Neutrophil (primary cell): ENCODE measurements around the gene PGM1.

Experiments
- H3K27ac ChIP-seq: fragments of 200-600 bp; sonication (generic); 2 replicates; pipeline ENCODE4 v1.5.1; 2016; ENCODE audit warnings: mild to moderate bottlenecking, moderate library complexity
- H3K27me3 ChIP-seq: fragments of 200-600 bp; sonication (generic); 2 replicates; pipeline ENCODE4 v1.6.0; 2016; ENCODE audit warnings: mild to moderate bottlenecking
- H3K36me3 ChIP-seq: fragments of 200-600 bp; sonication (generic); 2 replicates; pipeline ENCODE4 v1.5.1; 2017
- H3K4me1 ChIP-seq, 2 experiments: fragments of 200-600 bp in 1 of 2; sonication (generic) in 1 of 2; 1 replicate in 1 of 2; 2 replicates in 1 of 2; pipeline versions ENCODE4 v1.5.1 to v1.6.1; 2013 to 2016; ENCODE audit warnings: low read depth in 1 of 2, low read length in 1 of 2, mild to moderate bottlenecking in 1 of 2, moderate library complexity in 1 of 2; ENCODE audit not compliant: control insufficient read depth in 1 of 2, insufficient read depth in 1 of 2
- H3K4me3 ChIP-seq, 2 experiments: fragments of 200-600 bp in 1 of 2; sonication (generic) in 1 of 2; 1 replicate in 1 of 2; 2 replicates in 1 of 2; pipeline ENCODE4 v1.5.1; 2013 to 2016; ENCODE audit warnings: low read depth in 1 of 2, low read length in 1 of 2, mild to moderate bottlenecking in 1 of 2, moderate library complexity in 1 of 2
- H3K9me3 ChIP-seq: fragments of 200-600 bp; sonication (generic); 2 replicates; pipeline ENCODE4 v1.5.1; 2016
- TF ChIP-seq, protein P1 (sequence below): fragments of 200-600 bp; sonication (generic); IDR thresholded peaks from 2 replicates; pipeline ENCODE4 v1.5.1; 2016; ENCODE audit warnings: antibody characterized with exemption

The PGM1 gene

DNA sequence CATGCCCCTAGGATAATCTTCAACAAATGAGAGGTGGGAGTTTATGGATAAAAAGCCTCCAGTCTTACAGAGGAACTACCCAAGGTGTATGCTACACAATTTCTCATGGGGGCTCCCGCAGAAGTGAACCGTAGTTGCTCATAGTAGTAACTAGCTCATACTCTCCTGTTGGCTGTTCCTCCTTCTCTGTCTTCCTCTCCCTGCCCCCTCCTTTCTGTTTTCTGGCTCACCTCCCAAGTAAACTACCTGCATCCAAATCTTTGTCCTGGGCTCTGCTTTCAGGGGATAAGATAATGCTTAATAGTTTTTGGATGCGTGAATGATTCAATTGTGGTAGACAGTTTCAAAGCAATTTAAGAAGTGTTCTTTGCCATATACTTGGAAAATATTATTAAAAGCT, 90.5 kb downstream of the PGM1 start:
- Histone ChIP-seq H3K36me3 (no peaks in the 10 kb centered on the region), H3K9me3 (no peaks in the 10 kb centered on the region), H3K4me1 (no peaks in the 10 kb centered on the region), H3K27me3 (peaks cover 4% of the 10 kb centered on the region), H3K27ac (no peak overlapping the region), H3K4me3 (no peak overlapping the region)
- TF ChIP-seq, protein P1, sequence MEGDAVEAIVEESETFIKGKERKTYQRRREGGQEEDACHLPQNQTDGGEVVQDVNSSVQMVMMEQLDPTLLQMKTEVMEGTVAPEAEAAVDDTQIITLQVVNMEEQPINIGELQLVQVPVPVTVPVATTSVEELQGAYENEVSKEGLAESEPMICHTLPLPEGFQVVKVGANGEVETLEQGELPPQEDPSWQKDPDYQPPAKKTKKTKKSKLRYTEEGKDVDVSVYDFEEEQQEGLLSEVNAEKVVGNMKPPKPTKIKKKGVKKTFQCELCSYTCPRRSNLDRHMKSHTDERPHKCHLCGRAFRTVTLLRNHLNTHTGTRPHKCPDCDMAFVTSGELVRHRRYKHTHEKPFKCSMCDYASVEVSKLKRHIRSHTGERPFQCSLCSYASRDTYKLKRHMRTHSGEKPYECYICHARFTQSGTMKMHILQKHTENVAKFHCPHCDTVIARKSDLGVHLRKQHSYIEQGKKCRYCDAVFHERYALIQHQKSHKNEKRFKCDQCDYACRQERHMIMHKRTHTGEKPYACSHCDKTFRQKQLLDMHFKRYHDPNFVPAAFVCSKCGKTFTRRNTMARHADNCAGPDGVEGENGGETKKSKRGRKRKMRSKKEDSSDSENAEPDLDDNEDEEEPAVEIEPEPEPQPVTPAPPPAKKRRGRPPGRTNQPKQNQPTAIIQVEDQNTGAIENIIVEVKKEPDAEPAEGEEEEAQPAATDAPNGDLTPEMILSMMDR: no peak

DNA sequence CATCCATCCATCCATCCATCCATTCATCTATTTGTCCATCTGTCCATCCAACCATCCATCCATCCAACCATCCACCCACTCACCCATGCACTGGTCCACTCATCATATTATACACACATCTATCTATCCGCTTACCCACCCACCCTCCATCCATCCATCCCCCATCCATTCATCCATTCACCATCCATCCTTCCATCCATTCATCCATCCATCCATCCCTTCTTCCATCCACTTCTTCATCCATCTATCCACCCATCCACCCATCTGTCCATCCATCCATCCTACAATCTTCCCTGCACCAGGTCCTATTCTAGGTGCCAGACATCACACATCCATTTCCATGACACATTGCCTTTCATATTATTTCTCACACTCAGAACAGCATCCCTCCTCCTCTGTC, 93.5 kb downstream of the PGM1 start:
- no peaks in the 10 kb centered on the region for H3K9me3 ChIP-seq
- TF ChIP-seq, protein P1: no peak

DNA sequence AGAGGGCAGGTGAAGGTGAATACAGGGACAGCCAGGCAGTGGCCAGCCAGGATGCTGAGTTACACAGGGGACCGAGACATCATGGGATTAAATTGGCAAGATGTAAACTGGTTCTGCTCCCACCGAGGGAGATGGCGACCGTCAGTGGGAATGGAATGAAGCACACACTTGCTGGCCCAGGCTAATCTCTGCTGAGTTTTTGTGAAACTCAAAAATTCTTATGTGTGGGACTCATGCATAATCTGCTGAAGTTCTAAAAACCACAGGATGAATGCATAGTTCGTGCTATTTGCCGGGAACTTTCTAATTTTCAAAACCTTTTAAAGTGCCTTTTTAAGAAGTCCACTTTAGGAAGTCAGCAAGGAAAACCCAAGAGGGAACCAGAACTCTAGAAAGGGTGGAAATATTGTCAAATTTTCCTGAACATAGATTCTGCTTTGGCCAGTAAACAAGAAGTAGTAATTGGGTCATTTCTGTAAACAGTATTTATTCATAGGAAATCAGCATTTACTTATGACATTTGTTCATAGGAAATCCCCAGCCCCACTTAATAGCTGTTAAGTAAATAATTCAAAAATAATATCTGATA, 95.2 kb downstream of the PGM1 start:
- H3K4me3 ChIP-seq: no peak overlapping the region
- no peaks in the 10 kb centered on the region for H3K36me3 ChIP-seq
- H3K27me3 ChIP-seq: peaks cover 4% of the 10 kb centered on the region
- H3K4me1 ChIP-seq: no peaks in the 10 kb centered on the region
- TF ChIP-seq, protein P1: no peak
- no peak overlapping the region for H3K27ac ChIP-seq
- no peaks in the 10 kb centered on the region for H3K9me3 ChIP-seq

More for the DNA sequence above, 93.5 kb downstream of the PGM1 start:
- H3K27me3 ChIP-seq: peaks cover 4% of the 10 kb centered on the region
- no peak overlapping the region for H3K27ac ChIP-seq
- no peaks in the 10 kb centered on the region for H3K36me3 ChIP-seq
- no peaks in the 10 kb centered on the region for H3K4me1 ChIP-seq
- H3K4me3 ChIP-seq: no peak overlapping the region

DNA sequence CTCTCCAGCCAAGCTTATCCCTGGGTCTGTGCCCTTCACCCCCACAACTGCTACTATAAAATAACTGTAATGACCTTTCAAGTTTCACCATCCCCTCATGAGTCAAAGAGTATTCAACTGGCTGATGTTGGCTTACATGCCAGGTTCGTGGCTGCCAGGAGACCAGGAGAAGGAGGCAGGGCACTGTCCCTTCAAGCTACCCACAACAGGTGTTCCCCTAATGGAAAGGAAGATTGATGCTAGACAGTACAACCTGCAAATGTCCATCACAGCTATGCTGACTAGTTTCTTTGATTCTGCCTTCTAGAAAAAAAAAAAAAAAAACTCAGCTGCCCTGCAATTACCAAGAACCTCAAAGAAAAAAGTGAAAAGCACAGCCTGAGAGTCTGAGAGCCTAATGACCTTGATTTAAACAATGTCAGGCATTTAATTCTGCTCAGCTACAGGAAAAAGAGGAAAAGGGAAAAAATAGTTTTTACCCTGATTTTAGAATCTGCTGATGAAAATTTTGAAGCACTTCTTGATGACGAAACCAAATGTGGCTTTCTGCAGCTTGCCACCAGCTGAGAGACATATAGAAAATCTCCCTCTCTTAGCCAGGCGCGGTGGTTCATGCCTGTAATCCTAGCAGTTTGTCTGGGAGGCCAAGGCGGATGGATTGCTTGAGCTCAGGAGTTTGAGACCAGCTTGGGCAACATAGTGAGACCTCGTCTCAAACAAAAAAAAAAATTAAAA, 97.9 kb downstream of the PGM1 start:
- Histone ChIP-seq H3K9me3 (no peaks in the 10 kb centered on the region), H3K27ac (no peak overlapping the region), H3K36me3 (no peaks in the 10 kb centered on the region), H3K27me3 (peaks cover 4% of the 10 kb centered on the region), H3K4me1 (no peaks in the 10 kb centered on the region), H3K4me3 (no peak overlapping the region)
- TF ChIP-seq, protein P1: no peak

DNA sequence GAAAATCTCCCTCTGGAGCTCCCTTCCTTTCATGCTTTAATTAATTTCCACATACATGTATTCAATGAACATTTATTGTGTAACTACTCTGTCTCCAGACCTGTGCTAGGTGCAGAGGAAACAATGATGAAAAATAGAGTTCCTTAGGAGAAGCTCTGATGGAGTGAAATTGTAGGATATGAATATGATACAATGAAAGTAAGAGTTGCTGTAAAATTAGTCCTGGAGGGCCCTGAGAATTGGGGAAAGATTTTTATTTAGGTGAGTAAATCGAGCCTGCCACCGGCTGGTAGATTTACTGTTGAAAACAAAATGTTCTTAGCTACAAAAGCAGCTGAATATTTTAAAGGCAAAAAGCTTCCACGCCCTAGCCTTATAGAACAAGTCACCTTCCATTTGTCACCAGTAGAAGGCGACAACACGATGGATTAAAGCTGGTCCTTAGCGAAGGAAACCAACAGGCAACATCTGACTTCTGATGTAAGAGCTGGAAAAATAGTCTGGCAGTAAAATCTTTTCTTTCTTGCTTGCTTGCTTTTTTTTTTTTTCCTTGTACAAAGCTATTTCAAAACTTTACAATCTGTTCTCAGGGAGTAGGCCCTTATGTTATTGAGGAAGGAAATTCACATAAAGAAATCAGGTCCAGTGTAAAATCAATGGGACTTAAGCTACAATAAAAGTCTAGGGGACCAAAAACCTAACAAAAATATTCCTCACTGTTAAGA, 98.7 kb downstream of the PGM1 start:
- no peaks in the 10 kb centered on the region for H3K9me3 ChIP-seq
- H3K27ac ChIP-seq: no peak overlapping the region
- TF ChIP-seq, protein P1: peak; percentile 37
- H3K36me3 ChIP-seq: no peaks in the 10 kb centered on the region
- H3K27me3 ChIP-seq: peaks cover 4% of the 10 kb centered on the region
- no peaks in the 10 kb centered on the region for H3K4me1 ChIP-seq
- H3K4me3 ChIP-seq: no peak overlapping the region
